HepG2 (cell line): ENCODE data around the gene ATG4D. TPM values are rescaled to one million over a fixed set of nuclear protein-coding genes. Genes with fewer than 3 reads are reported as not detected.

Experiments used
- ATAC-seq: fragments of 200-7000 bp; cut with Tn5 transposase; 3 replicates; pipeline ENCODE4 v1.9.1; 2020; ENCODE audit warnings: mild to moderate bottlenecking, moderate library complexity
- BruUV-seq: library from RNA; stranded (reverse); fragments of 400-500 nt; replicated peaks from 2 replicates; lab custom pipeline; 2021; lab: Mats Ljungman, UMichigan
- CTCF ChIA-PET: fragments of 300-600 bp; formaldehyde crosslinking; extraction: SDS; loops from one replicate; lab custom pipeline; 2021; ENCODE audit warnings: low total read pairs, inconsistent platforms, low intra/inter-chr PET ratio; lab: Yijun Ruan, JAX
- POLR2A ChIA-PET: fragments of 350-600 bp; sonication (Branson Sonifier 250); formaldehyde crosslinking; loops from one replicate; lab custom pipeline; 2020; ENCODE audit warnings: antibody characterized with exemption, inconsistent platforms; lab: Yijun Ruan, JAX
- DNase-seq: peaks from one replicate; pipeline ENCODE4 v3.0.0-alpha.2; 2015; ENCODE audit warnings: low spot score
- FAIRE-seq: peaks from 3 replicates; lab custom pipeline; 2011; peaks lifted over from hg19 to GRCh38; lab: Jason Lieb, UNC
- H2AFZ ChIP-seq: one replicate; pipeline ENCODE4 v1.6.1; 2011; ENCODE audit warnings: low read length, inconsistent platforms
- H3K27ac ChIP-seq: fragments of 300-600 bp; 3 replicates; pipeline ENCODE4 v1.8.0; 2011; ENCODE audit warnings: mixed run types, mild to moderate bottlenecking, mixed read lengths, low read length, inconsistent platforms; ENCODE audit not compliant: insufficient read depth; ENCODE audit errors: extremely low read length
- H3K27me3 ChIP-seq, 2 experiments: fragments of 200-600 bp in 1 of 2; 2 replicates in 1 of 2; 3 replicates in 1 of 2; pipeline versions ENCODE4 v1.6.0 to v1.8.0; 2011; ENCODE audit warnings: low read length in 2 of 2, mild to moderate bottlenecking in 2 of 2, moderate library complexity in 2 of 2, inconsistent platforms in 1 of 2; ENCODE audit not compliant: insufficient read depth in 2 of 2, control insufficient read depth in 1 of 2
- H3K36me3 ChIP-seq, 2 experiments: fragments of 200-600 bp in 1 of 2; replicated peaks in 1 of 2; 2 replicates in 1 of 2; 3 replicates in 1 of 2; pipeline versions ENCODE4 v1.5.1 to v1.8.0; 2011; ENCODE audit warnings: low read length in 2 of 2, inconsistent platforms in 1 of 2; ENCODE audit not compliant: insufficient read depth in 2 of 2, control insufficient read depth in 1 of 2
- H3K4me1 ChIP-seq: 2 replicates; pipeline ENCODE4 v1.5.1; 2012; ENCODE audit warnings: low read length, inconsistent platforms; ENCODE audit not compliant: insufficient read depth
- H3K4me2 ChIP-seq: 2 replicates; pipeline ENCODE4 v1.6.0; 2011; ENCODE audit warnings: low read depth, low read length, inconsistent platforms
- H3K4me3 ChIP-seq, 3 experiments: fragments of 200-600 bp in 1 of 3; sonication (generic), shearing (Covaris generic) in 1 of 3; replicated peaks in 1 of 3; 2 replicates each; pipeline ENCODE4 v1.5.1; 2011 to 2016; ENCODE audit warnings: low read length in 3 of 3, inconsistent platforms in 2 of 3, low read depth in 2 of 3, mild to moderate bottlenecking in 2 of 3, control low read depth in 1 of 3, mixed read lengths in 1 of 3; ENCODE audit not compliant: insufficient read depth in 1 of 3
- H3K79me2 ChIP-seq: one replicate; pipeline ENCODE4 v1.6.1; 2011; ENCODE audit warnings: low read length, inconsistent platforms; ENCODE audit not compliant: insufficient read depth
- H3K9ac ChIP-seq: 2 replicates; pipeline ENCODE4 v1.6.0; 2011; ENCODE audit warnings: mild to moderate bottlenecking, low read depth, low read length, inconsistent platforms; ENCODE audit not compliant: insufficient read depth
- H3K9me3 ChIP-seq: 2 replicates; pipeline ENCODE4 v1.5.1; 2012; ENCODE audit warnings: mild to moderate bottlenecking, low read length
- H4K20me1 ChIP-seq: 2 replicates; pipeline ENCODE4 v1.6.0; 2011; ENCODE audit warnings: inconsistent platforms, mild to moderate bottlenecking, low read length, moderate library complexity; ENCODE audit not compliant: insufficient read depth
- BORCS8-MEF2B ChIP-seq: sonication (generic); formaldehyde crosslinking; IDR thresholded peaks from 2 replicates; pipeline ENCODE4 v1.8.0; 2022; ENCODE audit warnings: mild to moderate bottlenecking, missing genetic modification reagents
- CBX5 ChIP-seq: sonication (generic); formaldehyde crosslinking; IDR thresholded peaks from 2 replicates; pipeline ENCODE4 v1.4.0; 2020; ENCODE audit warnings: missing genetic modification reagents, borderline replicate concordance
- ETV6 ChIP-seq: sonication (generic); formaldehyde crosslinking; conservative IDR thresholded peaks from 2 replicates; pipeline ENCODE4 v1.4.0; 2020; ENCODE audit warnings: missing genetic modification reagents
- HMG20B ChIP-seq: conservative IDR thresholded peaks from 2 replicates; pipeline ENCODE4 v1.6.1; 2016; ENCODE audit warnings: missing genetic modification reagents, missing compliant biosample characterization
- TARDBP ChIP-seq: sonication (generic); formaldehyde crosslinking; IDR thresholded peaks from 2 replicates; pipeline ENCODE4 v1.8.0; 2022; ENCODE audit warnings: mild to moderate bottlenecking, missing genetic modification reagents
- TEAD3 ChIP-seq: optimal IDR thresholded peaks from 2 replicates; pipeline ENCODE3; 2016; ENCODE audit warnings: borderline replicate concordance
- TP53 ChIP-seq: sonication (generic); formaldehyde crosslinking; conservative IDR thresholded peaks from 2 replicates; pipeline ENCODE4 v1.4.0; 2020; ENCODE audit warnings: missing genetic modification reagents
- ZBTB43 ChIP-seq: sonication (generic); formaldehyde crosslinking; conservative IDR thresholded peaks from 2 replicates; pipeline ENCODE4 v1.4.0; 2020; ENCODE audit warnings: missing genetic modification reagents
- ZFAT ChIP-seq: sonication (generic); formaldehyde crosslinking; conservative IDR thresholded peaks from 2 replicates; pipeline ENCODE4 v1.8.1; 2023; ENCODE audit warnings: missing genetic modification reagents, inconsistent platforms
- ZKSCAN5 ChIP-seq: sonication (generic); formaldehyde crosslinking; IDR thresholded peaks from 2 replicates; pipeline ENCODE4 v1.5.1; 2020; ENCODE audit warnings: mild to moderate bottlenecking, missing genetic modification reagents
- ZNF12 ChIP-seq: sonication (generic); formaldehyde crosslinking; IDR thresholded peaks from 2 replicates; pipeline ENCODE4 v1.5.0; 2020; ENCODE audit warnings: missing genetic modification reagents
- ZNF3 ChIP-seq: IDR thresholded peaks from 2 replicates; pipeline ENCODE4 v1.7.0; 2017; ENCODE audit warnings: inconsistent platforms
- ZNF350 ChIP-seq: sonication (generic); formaldehyde crosslinking; IDR thresholded peaks from 2 replicates; pipeline ENCODE4 v1.4.0; 2020; ENCODE audit warnings: mild to moderate bottlenecking, low read depth, missing genetic modification reagents, borderline replicate concordance
- ZNF572 ChIP-seq: sonication (generic); formaldehyde crosslinking; IDR thresholded peaks from 2 replicates; pipeline ENCODE4 v1.5.1; 2020; ENCODE audit warnings: mild to moderate bottlenecking, missing genetic modification reagents
- ZNF768 ChIP-seq: sonication (generic); formaldehyde crosslinking; IDR thresholded peaks from 2 replicates; pipeline ENCODE4 v1.4.0; 2020; ENCODE audit warnings: missing genetic modification reagents
- WGBS: methylation state at CpG from one replicate; pipeline ENCODE4 v1.1.6; 2017; ENCODE audit warnings: low lambda C conversion rate; 5-methylcytosine and 5-hydroxymethylcytosine counted together
- in situ Hi-C: cut with HindIII; loops from 2 replicates; pipeline ENCODE4 v1.10.0; 2017; ENCODE audit warnings: low pct_unique_long_range_greater_than_20kb; ENCODE audit not compliant: extremely low pct_ligation_motif_present
- intact Hi-C: fragments of 100-400 bp; cut with micrococcal nuclease; formaldehyde crosslinking; loops from one replicate; pipeline ENCODE4 v1.10.0; 2022; ENCODE audit not compliant: unreplicated experiment
- polyA plus RNA-seq, 8 experiments: library from polyadenylated mRNA; depleted of rRNA in 3 of 8; stranded (reverse) in 7 of 8; unstranded in 1 of 8; fragments of >200 nt; fragmentation: Illumina TruSeq in 4 of 8; extraction: Trizol in 4 of 8; gene quantifications; 2 replicates each; pipeline versions ENCODE4 v1.2.1 to v1.2.3, GENCODE V29; 2011 to 2016; ENCODE audit warnings: low read depth in 4 of 8, missing spikeins in 1 of 8, mixed read lengths in 1 of 8; ENCODE audit not compliant: insufficient read depth in 1 of 8
- total RNA-seq, 5 experiments: library from RNA; depleted of rRNA; stranded (reverse); fragments of >200 nt; fragmentation: Illumina TruSeq; extraction: Trizol; gene quantifications; 2 replicates each; pipeline ENCODE4 v1.2.3, GENCODE V29; 2016; ENCODE audit warnings: low read depth in 1 of 5
- TF ChIP-seq, protein P1 (sequence below): sonication (generic); formaldehyde crosslinking; IDR thresholded peaks from 2 replicates; pipeline ENCODE4 v1.9.0; 2021; ENCODE audit warnings: missing genetic modification reagents, borderline replicate concordance
- TF ChIP-seq, protein P2 (sequence below): sonication (generic); formaldehyde crosslinking; IDR thresholded peaks from 2 replicates; pipeline ENCODE4 v1.4.0; 2020; ENCODE audit warnings: missing genetic modification reagents, low read depth, mild to moderate bottlenecking, borderline replicate concordance

ATG4D gene
- total and polyA plus RNA-seq, 2 of the 13 experiments (the other 11 are each of a cell fraction or from before 2014, with no cell fraction given) = 17.8 to 19.0 TPM

- Histone ChIP-seq H3K27ac (no peak overlapping the region), H3K36me3 (no peaks in the 10 kb centered on the region), H3K79me2 (no peaks in the 10 kb centered on the region), H3K27me3 (peaks cover 15 to 66% of the 10 kb centered on the region in 2 experiments), H3K4me1 (peaks cover 44% of the 10 kb centered on the region), H3K4me3 (no peak overlapping the region), H3K4me2 (peak overlapping the region; percentile 10; the same call in 1 of the 2 replicates), H4K20me1 (no peaks in the 10 kb centered on the region), H3K9ac (no peak overlapping the region), H3K9me3 (no peaks in the 10 kb centered on the region), H2AFZ (no peak overlapping the region)
- POLR2A ChIA-PET = no interaction called here
- WGBS = 55% methylated on average over 5 of the region's 5 CpGs
- in situ Hi-C loops (no loop called here), intact Hi-C loops (no loop called here)
- FAIRE-seq (no peak), DNase-seq (no peak), ATAC-seq (no peak)
- BruUV-seq = no TSS peak
- TF ChIP-seq ETV6 (CRISPR knock-in tag) = no peak
- TF ChIP-seq ZNF3 (CRISPR knock-in tag) = 0 out of 2 replicates have a peak, but pooled peaks have one; percentile 6
- TF ChIP-seq BORCS8-MEF2B (CRISPR knock-in tag) = 0 out of 2 replicates have a peak, but pooled peaks have one; percentile 28
- 0 out of 2 replicates have a peak, but pooled peaks have one; percentile 9 for TF ChIP-seq ZBTB43 (CRISPR knock-in tag)
- CTCF ChIA-PET = no interaction called here
Measured at GRCh38 chr19:10516064-10516385, 27.7 kb upstream of the ATG4D start.

DNA sequence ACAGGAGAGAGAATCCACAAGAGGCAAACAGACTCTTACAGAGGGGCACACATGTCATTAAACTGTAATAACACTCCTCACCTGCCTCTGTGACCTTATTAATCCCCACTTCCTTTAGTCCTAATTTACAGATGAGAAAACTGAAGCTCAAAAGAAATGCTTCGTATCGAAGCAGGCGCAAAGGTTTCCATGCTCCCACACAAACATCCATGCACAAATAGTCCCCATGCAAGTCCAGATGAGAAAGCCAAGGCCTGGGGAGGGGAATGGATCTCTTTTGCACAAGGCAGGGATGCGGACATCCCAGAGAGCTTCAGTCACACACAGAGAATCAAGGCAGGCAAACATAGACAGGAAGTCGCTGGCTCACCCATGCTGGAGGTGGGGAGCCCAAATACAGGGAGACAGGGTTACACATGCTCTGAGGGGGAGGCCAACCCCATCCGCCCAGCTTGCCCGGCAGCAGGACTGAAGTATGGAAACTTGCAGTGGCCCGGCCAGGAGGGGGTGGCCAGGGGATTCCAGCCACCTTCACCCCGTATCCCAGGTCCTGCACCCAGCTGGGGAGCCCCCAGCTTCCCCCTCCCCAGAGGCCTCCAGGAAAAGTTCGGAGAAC, 26.9 kb upstream of the ATG4D start:
- intact Hi-C loops = no loop called here
- Histone ChIP-seq H2AFZ (no peak overlapping the region), H3K9me3 (no peaks in the 10 kb centered on the region), H3K27me3 (peaks cover 15 to 66% of the 10 kb centered on the region in 2 experiments), H3K27ac (no peak overlapping the region), H4K20me1 (no peaks in the 10 kb centered on the region), H3K4me3 (peak overlapping the region; percentile 26 to 66 (median 34); a peak in 5 of 6 replicates), H3K4me2 (peak overlapping the region; percentile 74; the same call in 1 of the 2 replicates), H3K79me2 (no peaks in the 10 kb centered on the region), H3K4me1 (peaks cover 42% of the 10 kb centered on the region), H3K36me3 (no peaks in the 10 kb centered on the region), H3K9ac (no peak overlapping the region)
- BruUV-seq = no TSS peak
- POLR2A ChIA-PET = no interaction called here
- ATAC-seq (peak; percentile 6; the same call in 2 of the 3 replicates), FAIRE-seq (no peak), DNase-seq (no peak)
- in situ Hi-C loops = no loop called here
- CTCF ChIA-PET = no interaction called here
- 46% methylated on average over 6 of the region's 10 CpGs for WGBS
- TF ChIP-seq ZFAT (CRISPR knock-in tag) (no peak), HMG20B (no peak), ZNF350 (CRISPR knock-in tag) (no peak), TEAD3 (CRISPR knock-in tag) (no peak), ZNF12 (no peak), ZNF768 (CRISPR knock-in tag) (no peak), TP53 (CRISPR knock-in tag) (no peak), ZNF572 (no peak), CBX5 (CRISPR knock-in tag) (no peak), TARDBP (CRISPR knock-in tag) (no peak), ZKSCAN5 (no peak)
- TF ChIP-seq, protein P1, sequence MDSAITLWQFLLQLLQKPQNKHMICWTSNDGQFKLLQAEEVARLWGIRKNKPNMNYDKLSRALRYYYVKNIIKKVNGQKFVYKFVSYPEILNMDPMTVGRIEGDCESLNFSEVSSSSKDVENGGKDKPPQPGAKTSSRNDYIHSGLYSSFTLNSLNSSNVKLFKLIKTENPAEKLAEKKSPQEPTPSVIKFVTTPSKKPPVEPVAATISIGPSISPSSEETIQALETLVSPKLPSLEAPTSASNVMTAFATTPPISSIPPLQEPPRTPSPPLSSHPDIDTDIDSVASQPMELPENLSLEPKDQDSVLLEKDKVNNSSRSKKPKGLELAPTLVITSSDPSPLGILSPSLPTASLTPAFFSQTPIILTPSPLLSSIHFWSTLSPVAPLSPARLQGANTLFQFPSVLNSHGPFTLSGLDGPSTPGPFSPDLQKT = no peak
- TF ChIP-seq, protein P2, sequence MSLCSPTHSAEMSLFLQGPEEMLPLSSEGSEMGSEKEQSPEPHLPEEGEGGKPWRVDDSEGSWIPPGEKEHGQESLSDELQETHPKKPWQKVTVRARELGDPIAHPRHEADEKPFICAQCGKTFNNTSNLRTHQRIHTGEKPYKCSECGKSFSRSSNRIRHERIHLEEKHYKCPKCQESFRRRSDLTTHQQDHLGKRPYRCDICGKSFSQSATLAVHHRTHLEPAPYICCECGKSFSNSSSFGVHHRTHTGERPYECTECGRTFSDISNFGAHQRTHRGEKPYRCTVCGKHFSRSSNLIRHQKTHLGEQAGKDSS (CRISPR knock-in tag) = no peak
